GM13976 (cell line): ENCODE measurements around the gene GABRG1.

ENCODE experiments used
- DNase-seq: peaks from one replicate; pipeline ENCODE4 v3.0.0; 2012; ENCODE audit warnings: low spot score
- in situ Hi-C: fragments of 300-500 bp; cut with MboI; formaldehyde crosslinking; loops from one replicate; pipeline ENCODE4 v1.12.0; 2022; ENCODE audit warnings: low sequenced_read_pairs, mixed read lengths, inconsistent platforms; ENCODE audit not compliant: unreplicated experiment
- TF ChIP-seq, protein P1 (sequence below): IDR thresholded peaks from 2 replicates; pipeline ENCODE4 v1.5.1; 2012; ENCODE audit warnings: borderline replicate concordance, mild to moderate bottlenecking; ENCODE audit not compliant: insufficient read depth; ENCODE audit errors: extremely low read depth, missing control alignments, control extremely low read depth

The GABRG1 gene

GRCh38 chr4:46123913-46124755 is at the start of gene GABRG1:
Gene GABRG1 (minus strand): TSS chr4:46124054. CDS start chr4:46123913, 141 bp downstream.
- in situ Hi-C loops: no loop called here
- TF ChIP-seq, protein P1, sequence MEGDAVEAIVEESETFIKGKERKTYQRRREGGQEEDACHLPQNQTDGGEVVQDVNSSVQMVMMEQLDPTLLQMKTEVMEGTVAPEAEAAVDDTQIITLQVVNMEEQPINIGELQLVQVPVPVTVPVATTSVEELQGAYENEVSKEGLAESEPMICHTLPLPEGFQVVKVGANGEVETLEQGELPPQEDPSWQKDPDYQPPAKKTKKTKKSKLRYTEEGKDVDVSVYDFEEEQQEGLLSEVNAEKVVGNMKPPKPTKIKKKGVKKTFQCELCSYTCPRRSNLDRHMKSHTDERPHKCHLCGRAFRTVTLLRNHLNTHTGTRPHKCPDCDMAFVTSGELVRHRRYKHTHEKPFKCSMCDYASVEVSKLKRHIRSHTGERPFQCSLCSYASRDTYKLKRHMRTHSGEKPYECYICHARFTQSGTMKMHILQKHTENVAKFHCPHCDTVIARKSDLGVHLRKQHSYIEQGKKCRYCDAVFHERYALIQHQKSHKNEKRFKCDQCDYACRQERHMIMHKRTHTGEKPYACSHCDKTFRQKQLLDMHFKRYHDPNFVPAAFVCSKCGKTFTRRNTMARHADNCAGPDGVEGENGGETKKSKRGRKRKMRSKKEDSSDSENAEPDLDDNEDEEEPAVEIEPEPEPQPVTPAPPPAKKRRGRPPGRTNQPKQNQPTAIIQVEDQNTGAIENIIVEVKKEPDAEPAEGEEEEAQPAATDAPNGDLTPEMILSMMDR: no peak
- DNase-seq: no peak

- in situ Hi-C loops: no loop called here
- TF ChIP-seq, protein P1: no peak
- no peak for DNase-seq
Measured at GRCh38 chr4:46146993-46147392, 23.1 kb upstream of the GABRG1 start.

DNA sequence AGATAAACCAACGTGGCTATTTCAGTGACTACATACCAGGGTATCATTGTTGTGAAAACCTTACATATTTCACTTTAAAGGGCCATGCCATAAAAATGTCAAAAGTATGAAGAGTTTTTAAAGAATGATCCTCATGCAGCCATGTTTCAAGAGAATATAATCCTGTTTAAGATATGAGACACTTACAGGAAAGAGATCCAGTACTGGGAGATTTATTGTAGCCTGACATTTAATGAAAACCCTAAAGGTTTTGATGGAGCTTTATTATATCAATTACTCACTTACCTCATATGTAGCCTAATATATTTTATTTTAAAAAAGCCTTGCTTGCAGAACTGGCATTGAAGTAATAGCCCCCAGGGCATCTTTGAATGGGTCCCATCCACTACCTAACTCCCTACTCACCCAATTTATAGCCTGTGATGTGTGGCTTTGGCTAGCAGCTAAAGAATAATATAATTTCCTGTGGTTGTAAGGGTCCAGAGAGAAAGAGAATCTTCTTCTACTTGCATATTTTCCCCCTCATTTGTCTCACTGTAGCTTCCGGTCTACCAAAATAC is 7.7 kb upstream of the GABRG1 start:
- in situ Hi-C loops: no loop called here
- no peak for DNase-seq
- TF ChIP-seq, protein P1: no peak

- in situ Hi-C loops: no loop called here
- TF ChIP-seq, protein P1: no peak
- no peak for DNase-seq
Measured at GRCh38 chr4:46124773-46125413, 1.0 kb upstream of the GABRG1 start.

GRCh38 chr4:46081674-46082073 is 42.2 kb downstream of the GABRG1 start:
- TF ChIP-seq, protein P1: no peak
- in situ Hi-C loops: no loop called here
- no peak for DNase-seq

DNA sequence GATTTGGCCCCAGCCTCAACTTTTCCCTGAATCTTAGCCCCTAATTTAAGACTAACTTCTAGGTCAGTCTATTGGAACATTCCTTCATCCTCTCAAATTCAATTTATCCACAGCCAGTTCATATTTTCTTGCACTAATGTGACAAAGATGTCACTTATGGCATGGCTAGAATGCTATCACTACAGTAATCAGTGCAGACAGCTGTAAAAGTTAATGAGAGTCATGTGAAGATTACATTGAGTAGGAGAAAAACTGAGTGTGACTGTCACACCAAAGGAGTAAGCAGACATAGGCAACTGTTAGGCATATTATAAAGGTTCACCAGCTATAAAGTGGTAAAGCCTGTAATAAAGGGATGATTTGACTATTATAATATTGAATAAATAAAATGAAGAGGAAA is 42.6 kb downstream of the GABRG1 start:
- TF ChIP-seq, protein P1: no peak
- in situ Hi-C loops: no loop called here
- no peak for DNase-seq
